ENCODE measurements around the gene NLRP3.

DNA sequence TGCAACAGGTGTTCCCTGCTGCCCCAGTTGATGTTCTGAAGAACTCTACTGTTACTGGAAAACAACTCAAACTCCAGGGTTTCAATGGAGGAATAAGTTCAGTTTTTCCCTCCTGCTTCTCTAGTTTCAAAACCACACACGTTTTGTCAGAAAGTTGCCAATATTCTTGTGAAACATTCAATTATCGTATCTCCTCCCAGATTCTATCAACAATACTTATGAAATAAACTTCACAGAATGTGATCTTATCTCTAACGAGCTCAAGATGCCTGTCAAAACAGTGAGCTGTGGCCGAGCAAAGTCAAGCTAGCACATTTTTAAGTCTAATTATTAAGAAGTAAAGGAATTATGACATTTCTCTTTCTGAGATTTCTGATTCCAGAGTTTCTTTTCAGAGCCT is 37.3 kb downstream of the NLRP3 start:
- TF ChIP-seq POLR2AphosphoS5 (IDR thresholded peaks at IDR 0.05; ENCODE audit: low read depth, low read length), result no peak
- no peak for TF ChIP-seq TAF1 (IDR thresholded peaks at IDR 0.05; ENCODE audit: low read depth, low read length)
- no peak for TF ChIP-seq POLR2A (IDR thresholded peaks at IDR 0.05; ENCODE audit: low read depth, low read length)
- no peak for TF ChIP-seq SPI1 (IDR thresholded peaks at IDR 0.05; ENCODE audit: low read depth, low read length)
- TF ChIP-seq PAX5 (IDR thresholded peaks at IDR 0.05; ENCODE audit: insufficient read depth, low read length, severe bottlenecking), result no peak
- no peak for TF ChIP-seq POU2F2 (IDR thresholded peaks at IDR 0.05; ENCODE audit: low read depth, low read length)
